ENCODE measurements around the gene FOXO6. TPM values are rescaled to one million over a fixed set of nuclear protein-coding genes. Genes with fewer than 3 reads are reported as not detected.

FOXO6 gene
- total RNA-seq, 1 experiment from 2014 or later: 0.05 TPM

- Histone ChIP-seq H3K36me3 (no peaks in the 10 kb centered on the region), H3K4me3 (no peak overlapping the region), H3K9me3 (replicated peaks) (no peaks in the 10 kb centered on the region), H3K27me3 (replicated peaks) (peaks cover 11% of the 10 kb centered on the region), H3K4me1 (replicated peaks) (peaks cover 8% of the 10 kb centered on the region), H3K27ac (no peak overlapping the region)
- no peak for DNase-seq (ENCODE audit: low read depth in 1 of 2, low spot score in 2 of 2)
Measured at GRCh38 chr1:41370756-41371420, 9.7 kb downstream of the FOXO6 start.

- Histone ChIP-seq H3K4me3 (no peak overlapping the region), H3K4me1 (replicated peaks) (no peaks in the 10 kb centered on the region; the same call in none of the 2 replicates), H3K36me3 (no peaks in the 10 kb centered on the region), H3K27ac (no peak overlapping the region), H3K9me3 (replicated peaks) (no peaks in the 10 kb centered on the region), H3K27me3 (replicated peaks) (peaks cover 4% of the 10 kb centered on the region)
- no peak for DNase-seq (ENCODE audit: low read depth in 1 of 2, low spot score in 2 of 2)
Measured at GRCh38 chr1:41371630-41372599, 10.7 kb downstream of the FOXO6 start.

- no peak for DNase-seq (ENCODE audit: low read depth in 1 of 2, low spot score in 2 of 2)
- H3K27me3 ChIP-seq (replicated peaks): no peaks in the 10 kb centered on the region; the same call in 1 of the 2 replicates
- no peaks in the 10 kb centered on the region for H3K36me3 ChIP-seq
Measured at GRCh38 chr1:41372600-41372993, 11.4 kb downstream of the FOXO6 start.

GRCh38 chr1:41373373-41373772 lies 12.1 kb downstream of the FOXO6 start:
- Histone ChIP-seq H3K4me3 (no peak overlapping the region), H3K27me3 (replicated peaks) (no peaks in the 10 kb centered on the region), H3K27ac (no peak overlapping the region), H3K36me3 (no peaks in the 10 kb centered on the region), H3K4me1 (replicated peaks) (no peaks in the 10 kb centered on the region; the same call in none of the 2 replicates), H3K9me3 (replicated peaks) (no peaks in the 10 kb centered on the region)
- DNase-seq (ENCODE audit: low read depth in 1 of 2, low spot score in 2 of 2): no peak

More at GRCh38 chr1:41372600-41372993, 11.4 kb downstream of the FOXO6 start:
- Histone ChIP-seq H3K27ac (no peak overlapping the region), H3K9me3 (replicated peaks) (no peaks in the 10 kb centered on the region), H3K4me3 (no peak overlapping the region), H3K4me1 (replicated peaks) (no peaks in the 10 kb centered on the region; the same call in none of the 2 replicates)

- no peaks in the 10 kb centered on the region for H3K36me3 ChIP-seq
- no peaks in the 10 kb centered on the region; the same call in none of the 2 replicates for H3K4me1 ChIP-seq (replicated peaks)
- no peak overlapping the region for H3K4me3 ChIP-seq
- no peaks in the 10 kb centered on the region for H3K9me3 ChIP-seq (replicated peaks)
- H3K27me3 ChIP-seq (replicated peaks): no peaks in the 10 kb centered on the region
- H3K27ac ChIP-seq: no peak overlapping the region
- DNase-seq (ENCODE audit: low read depth in 1 of 2, low spot score in 2 of 2): no peak
Measured at GRCh38 chr1:41374711-41375110, 13.5 kb downstream of the FOXO6 start.

GRCh38 chr1:41377397-41377796 lies 16.2 kb downstream of the FOXO6 start:
- Histone ChIP-seq H3K4me3 (no peak overlapping the region), H3K4me1 (replicated peaks) (peaks cover 6% of the 10 kb centered on the region), H3K9me3 (replicated peaks) (no peaks in the 10 kb centered on the region), H3K27me3 (replicated peaks) (0 out of 2 replicates have a peak, but pooled peaks cover under 1% of the 10 kb centered on the region), H3K36me3 (no peaks in the 10 kb centered on the region), H3K27ac (no peak overlapping the region)
- DNase-seq (ENCODE audit: low read depth in 1 of 2, low spot score in 2 of 2): no peak

GRCh38 chr1:41378222-41378621 lies 17.0 kb downstream of the FOXO6 start:
- no peak for DNase-seq (ENCODE audit: low read depth in 1 of 2, low spot score in 2 of 2)
- Histone ChIP-seq H3K4me3 (no peak overlapping the region), H3K4me1 (replicated peaks) (peaks cover 12% of the 10 kb centered on the region), H3K27me3 (replicated peaks) (0 out of 2 replicates have a peak, but pooled peaks cover 3% of the 10 kb centered on the region), H3K27ac (no peak overlapping the region), H3K36me3 (no peaks in the 10 kb centered on the region), H3K9me3 (replicated peaks) (no peaks in the 10 kb centered on the region)

GRCh38 chr1:41378999-41379737 lies 17.9 kb downstream of the FOXO6 start:
- Histone ChIP-seq H3K4me1 (replicated peaks) (peaks cover 20% of the 10 kb centered on the region), H3K9me3 (replicated peaks) (no peaks in the 10 kb centered on the region), H3K27me3 (replicated peaks) (0 out of 2 replicates have a peak, but pooled peaks cover 3% of the 10 kb centered on the region), H3K27ac (no peak overlapping the region), H3K4me3 (no peak overlapping the region), H3K36me3 (no peaks in the 10 kb centered on the region)
- DNase-seq (ENCODE audit: low read depth in 1 of 2, low spot score in 2 of 2): no peak

- Histone ChIP-seq H3K27me3 (replicated peaks) (0 out of 2 replicates have a peak, but pooled peaks cover 3% of the 10 kb centered on the region), H3K27ac (no peak overlapping the region), H3K4me3 (no peak overlapping the region), H3K4me1 (replicated peaks) (peaks cover 20% of the 10 kb centered on the region), H3K36me3 (no peaks in the 10 kb centered on the region), H3K9me3 (replicated peaks) (no peaks in the 10 kb centered on the region)
- no peak for DNase-seq (ENCODE audit: low read depth in 1 of 2, low spot score in 2 of 2)
Measured at GRCh38 chr1:41379738-41380130, 18.5 kb downstream of the FOXO6 start.

GRCh38 chr1:41380195-41380594 lies 19.0 kb downstream of the FOXO6 start:
- Histone ChIP-seq H3K9me3 (replicated peaks) (no peaks in the 10 kb centered on the region), H3K36me3 (no peaks in the 10 kb centered on the region), H3K4me1 (replicated peaks) (peaks cover 20% of the 10 kb centered on the region), H3K27me3 (replicated peaks) (0 out of 2 replicates have a peak, but pooled peaks cover 3% of the 10 kb centered on the region), H3K4me3 (no peak overlapping the region), H3K27ac (no peak overlapping the region)
- DNase-seq (ENCODE audit: low read depth in 1 of 2, low spot score in 2 of 2): no peak

GRCh38 chr1:41380979-41381691 lies 19.9 kb downstream of the FOXO6 start:
- no peak for DNase-seq (ENCODE audit: low read depth in 1 of 2, low spot score in 2 of 2)
- Histone ChIP-seq H3K36me3 (no peaks in the 10 kb centered on the region), H3K27me3 (replicated peaks) (peaks cover 8% of the 10 kb centered on the region; the same call in 1 of the 2 replicates), H3K9me3 (replicated peaks) (no peaks in the 10 kb centered on the region), H3K4me1 (replicated peaks) (peaks cover 20% of the 10 kb centered on the region), H3K4me3 (no peak overlapping the region; the same call in 1 of the 2 replicates), H3K27ac (no peak overlapping the region)

GRCh38 chr1:41381692-41382479 lies 20.7 kb downstream of the FOXO6 start:
- Histone ChIP-seq H3K4me1 (replicated peaks) (peaks cover 20% of the 10 kb centered on the region), H3K27ac (peak overlapping the region; percentile 73), H3K4me3 (peak overlapping the region; percentile 52), H3K27me3 (replicated peaks) (peaks cover 10% of the 10 kb centered on the region), H3K9me3 (replicated peaks) (no peaks in the 10 kb centered on the region), H3K36me3 (no peaks in the 10 kb centered on the region)
- no peak for DNase-seq (ENCODE audit: low read depth in 1 of 2, low spot score in 2 of 2)

All from SJSA1 (cell line).